MCF 10A (cell line): ENCODE results near the gene DAB2. TPM values are rescaled to one million over a fixed set of nuclear protein-coding genes. Genes with fewer than 3 reads are reported as not detected.

Source experiments
- BruUV-seq: library from RNA; stranded (reverse); fragments of 400-500 nt; replicated peaks from 2 replicates; lab custom pipeline; 2021; lab: Mats Ljungman, UMichigan
- CTCF ChIA-PET: fragments of 300-600 bp; sonication (Branson Sonifier 250); formaldehyde crosslinking; extraction: SDS; loops from one replicate; lab custom pipeline; 2021; ENCODE audit warnings: antibody characterized with exemption, inconsistent platforms; lab: Yijun Ruan, JAX
- POLR2A ChIA-PET: fragments of 300-600, 350-650 bp; sonication (Branson Sonifier 250); formaldehyde crosslinking; extraction: SDS; loops from one replicate; lab custom pipeline; 2020; ENCODE audit warnings: antibody characterized with exemption, inconsistent platforms; lab: Yijun Ruan, JAX
- DNase-seq: peaks from one replicate; pipeline ENCODE4 v3.0.0-alpha.2; 2018; ENCODE audit not compliant: unreplicated experiment
- H3K27ac Mint-ChIP-seq: one replicate; pipeline ENCODE4 v1.8.0; 2022; ENCODE audit warnings: mild to moderate bottlenecking, low read depth, mixed read lengths; ENCODE audit not compliant: unreplicated experiment
- H3K27me3 Mint-ChIP-seq: one replicate; pipeline ENCODE4 v1.8.0; 2022; ENCODE audit warnings: mixed read lengths; ENCODE audit not compliant: insufficient read depth, unreplicated experiment
- H3K36me3 Mint-ChIP-seq: one replicate; pipeline ENCODE4 v1.8.0; 2022; ENCODE audit warnings: mild to moderate bottlenecking, moderate library complexity, mixed read lengths; ENCODE audit not compliant: insufficient read depth, unreplicated experiment
- H3K4me1 Mint-ChIP-seq: one replicate; pipeline ENCODE4 v1.8.0; 2022; ENCODE audit warnings: mixed read lengths; ENCODE audit not compliant: insufficient read depth, unreplicated experiment
- H3K4me3 Mint-ChIP-seq: one replicate; pipeline ENCODE4 v1.8.0; 2022; ENCODE audit warnings: mild to moderate bottlenecking, moderate library complexity, mixed read lengths; ENCODE audit not compliant: unreplicated experiment
- H3K9me3 Mint-ChIP-seq: one replicate; pipeline ENCODE4 v1.8.0; 2022; ENCODE audit warnings: mixed read lengths; ENCODE audit not compliant: unreplicated experiment
- CTCF ChIP-seq: fragments of 200-600 bp; IDR thresholded peaks from one replicate; pipeline ENCODE4 v1.8.0; 2022; ENCODE audit warnings: antibody characterized with exemption, mild to moderate bottlenecking; ENCODE audit not compliant: unreplicated experiment
- intact Hi-C: fragments of 100-400 bp; cut with micrococcal nuclease; formaldehyde crosslinking; loops from 2 replicates; pipeline ENCODE4 v1.14.1; 2022
- total RNA-seq: library from RNA; stranded (reverse); gene quantifications from 2 replicates; pipeline ENCODE4 v1.2.3, GENCODE V29; 2022

Gene DAB2
- total RNA-seq, 1 experiment from 2014 or later = 0.68 TPM

GRCh38 chr5:39419796-39420195, 5.0 kb downstream of the DAB2 start:
- POLR2A ChIA-PET = interaction anchor here (0.8 kb wide), 1 partner anchor 9 kb away, joined by 3 read pairs; no protein-coding TSS in a partner anchor
- no peak for DNase-seq
- intact Hi-C loops = no loop called here
- H3K27ac Mint-ChIP-seq = no peak overlapping the region
- BruUV-seq = no TSS peak
- H3K4me1 Mint-ChIP-seq = peaks cover 5% of the 10 kb centered on the region
- H3K9me3 Mint-ChIP-seq = no peaks in the 10 kb centered on the region
- no peak for TF ChIP-seq CTCF
- no peaks in the 10 kb centered on the region for H3K36me3 Mint-ChIP-seq
- CTCF ChIA-PET = interaction anchor here (0.5 kb wide), 1 partner anchor 44 kb away, joined by 3 read pairs; no protein-coding TSS in a partner anchor
- H3K4me3 Mint-ChIP-seq = no peak overlapping the region
- no peaks in the 10 kb centered on the region for H3K27me3 Mint-ChIP-seq

- CTCF ChIA-PET = interaction anchor here (1.0 kb wide), 2 partner anchors 130 to 200 kb away, joined by 3 read pairs; no protein-coding TSS in a partner anchor
- no peak for DNase-seq
- Mint-ChIP-seq H3K4me3 (no peak overlapping the region), H3K27ac (no peak overlapping the region), H3K27me3 (no peaks in the 10 kb centered on the region), H3K9me3 (no peaks in the 10 kb centered on the region), H3K4me1 (peaks cover 1% of the 10 kb centered on the region), H3K36me3 (no peaks in the 10 kb centered on the region)
- no TSS peak for BruUV-seq
- no peak for TF ChIP-seq CTCF
- POLR2A ChIA-PET = no interaction called here
- intact Hi-C loops = no loop called here
Observed at GRCh38 chr5:39417979-39418378, 6.8 kb downstream of the DAB2 start.

- Mint-ChIP-seq H3K4me3 (no peak overlapping the region), H3K27ac (no peak overlapping the region), H3K4me1 (peaks cover 15% of the 10 kb centered on the region), H3K9me3 (no peaks in the 10 kb centered on the region), H3K36me3 (no peaks in the 10 kb centered on the region), H3K27me3 (no peaks in the 10 kb centered on the region)
- intact Hi-C loops = no loop called here
- no TSS peak for BruUV-seq
- no peak for TF ChIP-seq CTCF
- ChIA-PET POLR2A (no interaction called here), CTCF (interaction anchor here (0.7 to 1.0 kb wide), 2 partner anchors 14 to 655 kb away, joined by 3 read pairs; no protein-coding TSS in a partner anchor)
- DNase-seq = no peak
Observed at GRCh38 chr5:39415201-39415600, 9.6 kb downstream of the DAB2 start.

GRCh38 chr5:39414426-39414825, 10.4 kb downstream of the DAB2 start:
- no peaks in the 10 kb centered on the region for H3K36me3 Mint-ChIP-seq

More at GRCh38 chr5:39414426-39414825, 10.4 kb downstream of the DAB2 start:
- Mint-ChIP-seq H3K27ac (no peak overlapping the region), H3K4me1 (peaks cover 15% of the 10 kb centered on the region), H3K27me3 (no peaks in the 10 kb centered on the region), H3K4me3 (no peak overlapping the region), H3K9me3 (no peaks in the 10 kb centered on the region)
- DNase-seq = no peak
- BruUV-seq = no TSS peak
- no peak for TF ChIP-seq CTCF
- ChIA-PET POLR2A (no interaction called here), CTCF (interaction anchor here (0.9 kb wide), 1 partner anchor 38 kb away, joined by 7 read pairs; no protein-coding TSS in a partner anchor)
- intact Hi-C loops = no loop called here
